ENCODE measurements around the gene CEP131.

- TF ChIP-seq CTCF (IDR thresholded peaks at IDR 0.05; ENCODE audit: control extremely low read depth in 1 of 3, insufficient read depth in 1 of 3, low read depth in 1 of 3, low read length in 3 of 3) (no peak), SP1 (IDR thresholded peaks at IDR 0.05; ENCODE audit: low read depth, low read length) (no peak), RBBP5 (IDR thresholded peaks at IDR 0.05; ENCODE audit: borderline replicate concordance, low read depth, low read length) (no peak)
These were observed 79.6 kb downstream of the CEP131 start for GRCh38 chr17:81143200-81143527.

All from H1 (cell line).